HL-60 (cell line): Measurements from ENCODE around the gene CLIC3.
A peak's percentile ranks its signal among the peaks of the same experiment; 100 is the strongest.

Experiments
- GABPA ChIP-seq: IDR thresholded peaks from 2 replicates; pipeline ENCODE4 v1.6.1; 2012; ENCODE audit warnings: low read depth
- POLR2AphosphoS5 ChIP-seq: IDR thresholded peaks from 2 replicates; pipeline ENCODE4 v1.6.1; 2012; ENCODE audit warnings: low read depth
- TF ChIP-seq, protein P1 (sequence below): IDR thresholded peaks from one replicate; pipeline ENCODE4 v1.5.1; 2011; ENCODE audit warnings: low read length, control low read depth, inconsistent platforms; ENCODE audit not compliant: insufficient read depth
- TF ChIP-seq, protein P2 (sequence below): IDR thresholded peaks from 2 replicates; pipeline ENCODE4 v1.6.1; 2012; ENCODE audit warnings: low read depth; ENCODE audit not compliant: insufficient replicate concordance

DNA sequence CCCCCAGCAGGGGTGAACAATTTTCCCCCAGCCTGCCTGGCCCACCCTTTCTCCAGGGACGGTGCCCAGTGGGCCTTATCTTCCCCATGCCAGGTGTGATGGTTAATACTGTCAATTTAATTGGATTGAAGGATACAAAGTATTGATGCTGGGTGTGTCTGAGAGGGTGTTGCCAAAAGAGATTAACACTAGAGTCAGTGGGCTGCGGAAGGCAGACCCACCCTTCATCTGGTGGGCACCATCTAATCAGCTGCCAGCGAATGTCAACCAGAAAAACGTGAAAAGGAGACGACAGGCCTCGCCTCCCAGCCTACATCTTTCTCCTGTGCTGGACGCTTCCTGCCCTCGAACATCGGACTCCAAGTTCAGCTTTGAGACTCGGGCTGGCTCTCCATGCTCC lies 41.1 kb upstream of the CLIC3 start:
- TF ChIP-seq, protein P1, sequence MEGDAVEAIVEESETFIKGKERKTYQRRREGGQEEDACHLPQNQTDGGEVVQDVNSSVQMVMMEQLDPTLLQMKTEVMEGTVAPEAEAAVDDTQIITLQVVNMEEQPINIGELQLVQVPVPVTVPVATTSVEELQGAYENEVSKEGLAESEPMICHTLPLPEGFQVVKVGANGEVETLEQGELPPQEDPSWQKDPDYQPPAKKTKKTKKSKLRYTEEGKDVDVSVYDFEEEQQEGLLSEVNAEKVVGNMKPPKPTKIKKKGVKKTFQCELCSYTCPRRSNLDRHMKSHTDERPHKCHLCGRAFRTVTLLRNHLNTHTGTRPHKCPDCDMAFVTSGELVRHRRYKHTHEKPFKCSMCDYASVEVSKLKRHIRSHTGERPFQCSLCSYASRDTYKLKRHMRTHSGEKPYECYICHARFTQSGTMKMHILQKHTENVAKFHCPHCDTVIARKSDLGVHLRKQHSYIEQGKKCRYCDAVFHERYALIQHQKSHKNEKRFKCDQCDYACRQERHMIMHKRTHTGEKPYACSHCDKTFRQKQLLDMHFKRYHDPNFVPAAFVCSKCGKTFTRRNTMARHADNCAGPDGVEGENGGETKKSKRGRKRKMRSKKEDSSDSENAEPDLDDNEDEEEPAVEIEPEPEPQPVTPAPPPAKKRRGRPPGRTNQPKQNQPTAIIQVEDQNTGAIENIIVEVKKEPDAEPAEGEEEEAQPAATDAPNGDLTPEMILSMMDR, result no peak
- TF ChIP-seq, protein P2, sequence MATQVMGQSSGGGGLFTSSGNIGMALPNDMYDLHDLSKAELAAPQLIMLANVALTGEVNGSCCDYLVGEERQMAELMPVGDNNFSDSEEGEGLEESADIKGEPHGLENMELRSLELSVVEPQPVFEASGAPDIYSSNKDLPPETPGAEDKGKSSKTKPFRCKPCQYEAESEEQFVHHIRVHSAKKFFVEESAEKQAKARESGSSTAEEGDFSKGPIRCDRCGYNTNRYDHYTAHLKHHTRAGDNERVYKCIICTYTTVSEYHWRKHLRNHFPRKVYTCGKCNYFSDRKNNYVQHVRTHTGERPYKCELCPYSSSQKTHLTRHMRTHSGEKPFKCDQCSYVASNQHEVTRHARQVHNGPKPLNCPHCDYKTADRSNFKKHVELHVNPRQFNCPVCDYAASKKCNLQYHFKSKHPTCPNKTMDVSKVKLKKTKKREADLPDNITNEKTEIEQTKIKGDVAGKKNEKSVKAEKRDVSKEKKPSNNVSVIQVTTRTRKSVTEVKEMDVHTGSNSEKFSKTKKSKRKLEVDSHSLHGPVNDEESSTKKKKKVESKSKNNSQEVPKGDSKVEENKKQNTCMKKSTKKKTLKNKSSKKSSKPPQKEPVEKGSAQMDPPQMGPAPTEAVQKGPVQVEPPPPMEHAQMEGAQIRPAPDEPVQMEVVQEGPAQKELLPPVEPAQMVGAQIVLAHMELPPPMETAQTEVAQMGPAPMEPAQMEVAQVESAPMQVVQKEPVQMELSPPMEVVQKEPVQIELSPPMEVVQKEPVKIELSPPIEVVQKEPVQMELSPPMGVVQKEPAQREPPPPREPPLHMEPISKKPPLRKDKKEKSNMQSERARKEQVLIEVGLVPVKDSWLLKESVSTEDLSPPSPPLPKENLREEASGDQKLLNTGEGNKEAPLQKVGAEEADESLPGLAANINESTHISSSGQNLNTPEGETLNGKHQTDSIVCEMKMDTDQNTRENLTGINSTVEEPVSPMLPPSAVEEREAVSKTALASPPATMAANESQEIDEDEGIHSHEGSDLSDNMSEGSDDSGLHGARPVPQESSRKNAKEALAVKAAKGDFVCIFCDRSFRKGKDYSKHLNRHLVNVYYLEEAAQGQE, result no peak
- peak; percentile 69 for TF ChIP-seq POLR2AphosphoS5
- TF ChIP-seq GABPA, result no peak
